Amygdala (tissue), 56 donors: ENCODE data around the gene MUC20.
"Not testable (repeated sequence)": the region's sequence is repeated elsewhere in the genome, so short reads cannot be mapped to it uniquely, and the experiment has no call there.

Experiments used
- DNase-seq, 56 donors: peaks; one replicate each; lab custom pipeline; 2025; lab: John Stamatoyannopoulos, UW

Gene MUC20

GRCh38 chr3:195766671-195767070 lies 45.9 kb downstream of the MUC20 start:
- no peak for DNase-seq

DNA sequence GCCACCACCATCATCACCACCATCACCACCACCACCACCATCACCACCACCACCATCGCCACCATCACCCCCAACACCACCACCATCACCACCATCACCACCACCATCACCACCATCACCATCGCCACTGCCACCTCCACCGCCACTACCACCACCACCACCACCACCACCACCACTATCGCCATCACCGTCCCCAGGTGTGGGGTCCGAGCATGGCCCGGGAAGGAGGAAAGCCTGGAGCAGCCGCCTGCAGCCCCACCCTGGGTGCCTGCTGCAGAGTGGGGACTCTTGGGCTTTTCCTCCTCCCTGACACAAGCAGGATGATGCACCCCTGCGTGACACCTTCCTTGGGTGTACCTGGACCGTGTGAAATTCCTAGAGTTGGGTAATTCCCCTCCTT lies 47.0 kb downstream of the MUC20 start:
- no peak for DNase-seq

GRCh38 chr3:195768414-195768813 lies 47.6 kb downstream of the MUC20 start:
- DNase-seq: no peak

GRCh38 chr3:195768831-195769303 lies 48.1 kb downstream of the MUC20 start:
- DNase-seq: no peak

- no peak for DNase-seq
These were observed 48.8 kb downstream of the MUC20 start for GRCh38 chr3:195769551-195769950.

DNA sequence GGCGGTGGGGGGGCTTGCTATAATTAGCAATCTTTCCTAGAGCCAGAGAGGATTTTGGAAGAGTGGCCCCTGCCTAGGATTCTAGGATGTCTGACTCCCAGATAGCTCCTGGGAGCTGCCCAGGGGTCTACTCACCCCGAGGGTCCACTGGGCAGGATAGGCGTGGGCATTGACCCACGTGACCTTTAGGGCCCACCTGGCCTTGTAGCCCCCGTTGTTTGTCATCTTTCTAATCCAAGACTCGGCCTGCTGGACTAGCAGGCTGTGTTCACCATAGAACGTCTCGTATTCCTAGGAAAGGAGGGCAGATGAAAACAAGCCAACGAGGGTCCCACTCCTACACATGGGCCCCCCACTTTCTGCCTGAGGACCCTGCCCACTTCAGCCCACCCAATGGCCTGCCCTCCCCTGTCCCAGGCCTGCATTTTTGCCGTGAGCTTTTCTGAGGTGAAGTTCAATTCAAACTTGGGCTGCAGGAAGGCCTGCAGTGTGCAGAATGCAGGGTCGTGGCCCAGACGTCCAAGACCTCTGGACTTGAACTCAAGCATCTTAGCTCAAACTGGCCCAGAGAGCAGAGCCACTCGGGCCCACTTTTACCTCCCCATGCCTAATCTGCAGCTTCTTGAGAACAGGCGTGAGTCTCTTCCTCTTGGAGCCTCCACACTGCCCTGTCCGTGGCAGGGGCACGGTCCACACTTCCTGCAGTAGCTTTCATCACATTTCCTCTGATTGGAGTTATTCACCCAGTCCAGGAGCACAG lies 49.5 kb downstream of the MUC20 start:
- DNase-seq: no peak

DNA sequence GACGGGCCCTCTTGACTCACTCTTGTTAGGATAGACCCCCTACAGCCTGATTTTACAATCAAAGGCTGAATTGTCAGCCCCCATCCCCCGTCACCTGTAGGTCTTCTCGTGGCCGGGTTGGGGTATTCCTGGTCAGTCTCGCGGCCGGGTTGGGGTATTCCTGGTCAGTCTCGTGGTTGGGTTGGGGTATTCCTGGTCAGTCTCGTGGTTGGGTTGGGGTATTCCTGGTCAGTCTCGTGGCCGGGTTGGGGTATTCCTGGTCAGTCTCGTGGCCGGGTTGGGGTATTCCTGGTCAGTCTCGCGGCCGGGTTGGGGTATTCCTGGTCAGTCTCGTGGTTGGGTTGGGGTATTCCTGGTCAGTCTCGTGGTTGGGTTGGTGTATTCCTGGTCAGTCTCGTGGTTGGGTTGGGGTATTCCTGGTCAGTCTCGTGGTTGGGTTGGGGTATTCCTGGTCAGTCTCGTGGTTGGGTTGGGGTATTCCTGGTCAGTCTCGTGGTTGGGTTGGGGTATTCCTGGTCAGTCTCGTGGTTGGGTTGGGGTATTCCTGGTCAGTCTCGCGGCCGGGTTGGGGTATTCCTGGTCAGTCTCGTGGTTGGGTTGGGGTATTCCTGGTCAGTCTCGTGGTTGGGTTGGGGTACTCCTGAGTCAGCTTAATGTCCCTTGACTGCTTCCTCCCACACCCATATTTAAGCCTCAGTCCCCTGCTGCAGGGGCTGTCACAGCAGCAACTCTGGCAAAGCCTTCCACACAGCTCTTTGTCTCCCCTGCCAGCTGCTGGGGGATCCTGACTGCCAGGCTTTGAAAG lies 50.3 kb downstream of the MUC20 start:
- DNase-seq: not testable (repeated sequence)

GRCh38 chr3:195771646-195772300 lies 51.0 kb downstream of the MUC20 start:
- no peak for DNase-seq

DNA sequence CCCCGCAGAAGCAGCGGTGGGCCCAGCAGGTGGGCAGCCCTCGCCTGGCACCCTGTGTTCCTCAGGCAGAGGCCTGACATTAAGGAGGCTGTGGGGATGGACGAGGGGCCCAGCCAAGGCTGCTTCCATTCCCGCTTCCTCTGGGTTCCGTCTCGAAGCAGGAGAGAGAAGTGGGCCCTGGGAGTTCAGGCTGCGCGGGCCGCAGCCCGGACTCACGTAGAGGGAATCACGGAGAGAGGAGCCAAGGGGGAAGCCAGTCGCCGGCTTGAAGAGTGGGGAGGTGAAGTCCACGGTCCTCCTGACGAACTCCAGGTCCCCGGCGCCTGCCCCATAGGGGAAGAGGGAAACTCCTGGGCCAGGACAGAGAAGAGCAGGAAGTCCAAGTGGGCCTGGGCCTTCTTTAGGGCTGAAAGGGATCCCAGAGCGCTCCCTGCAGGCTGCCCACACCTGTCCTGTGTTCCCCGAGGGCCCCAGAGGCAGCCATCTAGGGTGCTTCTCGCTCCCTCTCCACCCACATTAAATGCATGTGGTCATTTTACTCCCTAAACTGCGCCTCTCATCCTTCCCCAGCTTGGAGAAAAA lies 53.3 kb downstream of the MUC20 start:
- no peak for DNase-seq

GRCh38 chr3:195774917-195775316 lies 54.1 kb downstream of the MUC20 start:
- peak in 11 of 56 donors; percentile 4 to 43 (median 16) for DNase-seq

- no peak for DNase-seq
These were observed 57.2 kb downstream of the MUC20 start for GRCh38 chr3:195777975-195778374.

DNA sequence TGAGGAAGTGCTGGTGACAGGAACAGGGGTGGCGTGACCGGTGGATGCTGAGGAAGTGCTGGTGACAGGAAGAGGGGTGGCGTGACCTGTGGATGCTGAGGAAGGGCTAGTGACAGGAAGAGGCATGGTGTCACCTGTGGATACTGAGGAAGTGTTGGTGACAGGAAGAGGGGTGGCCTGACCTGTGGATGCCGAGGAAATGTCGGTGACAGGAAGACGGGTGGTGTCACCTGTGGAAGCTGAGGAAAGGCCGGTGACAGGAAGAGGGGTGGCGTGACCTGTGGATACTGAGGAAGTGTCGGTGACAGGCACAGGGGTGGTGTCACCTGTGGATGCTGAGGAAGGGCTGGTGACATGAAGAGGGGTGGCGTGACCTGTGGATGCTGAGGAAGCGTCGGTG lies 60.5 kb downstream of the MUC20 start:
- not testable (repeated sequence) for DNase-seq
